ENCODE results near the gene ARFGEF2.
"Not testable (repeated sequence)": the region's sequence is repeated elsewhere in the genome, so short reads cannot be mapped to it uniquely, and the experiment has no call there.

Gene ARFGEF2

DNA sequence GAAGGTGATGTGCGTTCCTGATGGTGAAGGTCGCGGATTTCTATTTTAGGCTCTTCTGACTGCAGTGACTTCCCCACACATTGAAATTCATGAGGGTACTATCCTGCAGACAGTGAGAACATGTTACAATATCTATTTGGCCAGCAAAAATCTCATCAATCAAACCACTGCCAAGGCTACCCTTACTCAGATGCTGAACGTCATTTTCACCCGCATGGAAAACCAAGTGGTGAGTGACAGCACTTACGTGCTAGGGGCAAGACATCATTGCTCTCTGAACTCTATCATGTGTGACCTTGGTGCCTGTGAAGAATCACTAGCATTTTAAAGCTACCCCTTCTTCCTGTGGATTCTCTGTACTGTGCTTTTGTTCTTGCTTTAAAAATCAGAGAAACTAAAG, 31.1 kb downstream of the ARFGEF2 start:
- no peak for DNase-seq (ENCODE audit: low read depth)

DNA sequence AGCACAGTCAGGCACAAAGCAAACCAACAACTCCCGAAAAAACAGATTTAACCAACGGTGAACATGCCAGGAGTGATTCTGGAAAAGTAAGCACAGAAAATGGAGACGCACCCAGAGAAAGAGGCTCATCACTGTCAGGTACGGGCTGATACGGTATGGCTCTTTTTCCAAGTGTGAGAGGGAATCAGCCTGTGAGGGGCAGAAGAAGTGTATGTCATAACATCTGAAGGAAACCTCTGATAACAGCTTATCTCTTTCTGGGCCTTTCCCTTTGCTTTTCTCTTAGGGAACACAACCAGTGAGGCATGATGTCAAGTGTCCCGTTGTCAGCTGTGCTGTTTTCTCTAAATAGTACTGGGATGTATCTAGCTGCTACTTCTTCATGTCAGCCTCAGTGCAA, 32.1 kb downstream of the ARFGEF2 start:
- DNase-seq (ENCODE audit: low read depth) = no peak

DNA sequence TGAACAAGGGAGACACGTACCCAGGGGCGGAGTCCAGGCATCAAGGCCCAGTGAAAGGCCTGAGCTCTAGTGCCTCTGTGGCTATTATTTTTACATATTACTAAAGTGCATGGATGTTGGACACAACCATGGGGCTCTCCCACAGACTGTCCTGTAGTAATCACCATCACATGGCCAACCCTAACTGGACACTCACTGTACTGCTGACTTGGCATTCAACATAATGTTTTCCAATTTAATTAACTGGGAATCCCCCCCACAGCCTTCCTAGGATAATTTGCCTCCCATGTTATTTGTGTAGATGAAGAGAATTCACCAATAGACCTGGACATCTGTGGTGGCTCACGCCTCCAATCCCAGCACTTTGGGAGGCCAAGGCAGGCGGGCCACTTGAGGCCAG, 34.5 kb downstream of the ARFGEF2 start:
- DNase-seq (ENCODE audit: low read depth) = no peak

GRCh38 chr20:48957053-48957481, 35.6 kb downstream of the ARFGEF2 start:
- DNase-seq (ENCODE audit: low read depth) = no peak

GRCh38 chr20:48957533-48957932, 36.0 kb downstream of the ARFGEF2 start:
- no peak for DNase-seq (ENCODE audit: low read depth)

DNA sequence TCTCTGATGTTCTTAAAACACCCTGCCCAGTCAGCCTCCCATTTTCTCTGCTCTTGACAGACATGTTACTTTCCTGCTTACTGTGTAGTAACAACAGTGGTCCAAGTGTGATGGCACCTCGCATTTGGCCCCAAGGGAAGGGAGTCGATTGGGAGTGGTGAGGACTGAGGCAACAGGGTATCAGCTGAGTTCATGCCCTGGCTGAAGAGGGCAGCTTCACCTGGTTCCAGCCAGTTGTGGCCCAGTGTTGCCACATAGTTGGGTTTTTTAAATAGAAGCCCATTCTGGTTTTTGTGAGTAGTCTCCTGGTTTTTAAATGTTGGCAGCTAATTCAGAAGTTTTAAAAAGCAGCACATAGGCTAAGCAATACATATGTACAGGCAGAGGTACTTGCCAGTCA, 37.2 kb downstream of the ARFGEF2 start:
- DNase-seq (ENCODE audit: low read depth) = no peak

DNA sequence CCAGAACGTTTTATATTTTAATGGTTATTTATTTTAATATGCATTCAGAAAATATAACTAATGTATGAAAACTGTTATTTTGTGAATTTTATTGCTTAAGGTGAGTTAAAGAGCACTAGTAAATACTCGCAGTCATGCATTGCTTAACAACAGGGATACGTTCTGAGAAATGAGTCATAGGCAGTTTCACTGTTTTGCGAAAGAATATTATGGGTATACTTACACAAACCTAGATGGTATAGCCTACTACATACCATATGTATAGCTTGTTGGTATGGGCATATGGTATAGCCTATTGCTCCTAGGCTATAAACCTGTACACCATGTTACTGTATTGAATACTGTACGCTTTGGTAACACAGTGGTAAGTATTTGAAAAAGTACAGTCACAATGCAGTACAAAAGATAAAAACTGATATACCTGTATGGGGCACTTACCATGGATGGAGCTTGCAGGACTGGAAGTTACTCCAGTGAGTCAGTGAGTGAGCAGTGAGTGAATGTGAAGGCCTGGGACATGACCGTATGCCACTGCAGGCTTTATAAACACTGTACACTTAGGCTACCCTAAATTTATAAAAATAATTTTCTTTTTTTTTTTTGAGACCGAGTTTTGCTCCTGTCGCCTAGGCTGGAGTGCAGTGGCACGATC, 38.5 kb downstream of the ARFGEF2 start:
- DNase-seq (ENCODE audit: low read depth) = no peak

DNA sequence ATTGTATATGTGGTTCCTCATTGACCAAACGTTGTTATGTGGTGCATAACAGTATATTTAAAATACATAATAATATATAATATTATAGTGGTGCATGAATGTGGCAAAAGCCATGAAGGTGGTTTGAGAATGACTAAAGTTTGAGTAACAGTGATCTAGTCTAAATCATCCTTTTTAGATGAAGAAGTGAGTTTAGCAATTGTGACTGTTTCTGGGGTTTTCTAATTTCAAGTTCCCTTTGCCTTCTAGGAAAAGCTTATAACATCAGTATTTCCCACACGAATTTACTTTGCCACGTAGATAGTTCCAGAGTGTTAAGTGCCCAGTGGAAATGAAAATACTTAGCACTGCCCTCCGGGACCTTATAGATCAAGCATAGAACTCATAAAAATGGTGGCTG, 40.9 kb downstream of the ARFGEF2 start:
- DNase-seq (ENCODE audit: low read depth) = no peak

GRCh38 chr20:48962976-48963771, 41.7 kb downstream of the ARFGEF2 start:
- no peak for DNase-seq (ENCODE audit: low read depth)

GRCh38 chr20:48965189-48965910, 43.8 kb downstream of the ARFGEF2 start:
- DNase-seq (ENCODE audit: low read depth) = no peak

GRCh38 chr20:48970681-48971365, 49.3 kb downstream of the ARFGEF2 start:
- DNase-seq (ENCODE audit: low read depth) = no peak

- no peak for DNase-seq (ENCODE audit: low read depth)
These were observed 50.4 kb downstream of the ARFGEF2 start for GRCh38 chr20:48971956-48972355.

DNA sequence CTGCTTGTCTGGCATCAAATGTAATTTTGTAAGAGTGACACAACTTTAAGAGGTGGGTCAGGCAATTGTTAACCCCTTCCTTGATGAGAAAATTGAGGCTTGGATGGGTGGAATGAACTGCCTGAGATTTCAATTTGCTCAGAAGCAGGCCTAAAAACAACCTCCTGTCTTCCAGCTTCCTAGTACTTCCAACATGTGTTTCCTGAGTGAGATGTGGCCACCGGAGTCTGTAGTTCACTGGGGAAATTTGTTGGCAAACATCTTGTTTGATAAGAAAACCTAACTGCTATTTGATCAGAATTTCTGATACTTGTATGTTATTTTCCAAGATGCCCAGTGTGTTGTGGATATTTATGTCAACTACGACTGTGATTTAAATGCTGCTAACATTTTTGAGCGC, 51.3 kb downstream of the ARFGEF2 start:
- no peak for DNase-seq (ENCODE audit: low read depth)

DNA sequence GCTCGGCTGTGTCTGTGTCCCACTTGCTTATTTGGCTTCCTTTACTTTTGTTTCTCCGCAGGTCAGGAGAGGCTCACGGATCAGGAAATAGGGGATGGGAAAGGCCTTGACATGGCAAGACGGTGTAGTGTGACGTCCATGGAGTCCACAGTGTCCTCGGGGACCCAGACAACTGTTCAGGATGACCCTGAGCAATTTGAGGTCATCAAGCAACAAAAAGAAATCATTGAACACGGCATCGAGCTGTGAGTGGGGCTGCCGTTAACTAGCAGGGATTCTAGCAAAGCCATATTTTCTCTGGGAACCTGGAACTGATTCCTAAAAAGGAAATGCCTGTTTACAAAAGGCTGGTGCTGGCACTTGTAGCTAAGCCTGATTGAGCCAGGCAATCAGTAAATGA, 54.4 kb downstream of the ARFGEF2 start:
- DNase-seq (ENCODE audit: low read depth) = no peak

DNA sequence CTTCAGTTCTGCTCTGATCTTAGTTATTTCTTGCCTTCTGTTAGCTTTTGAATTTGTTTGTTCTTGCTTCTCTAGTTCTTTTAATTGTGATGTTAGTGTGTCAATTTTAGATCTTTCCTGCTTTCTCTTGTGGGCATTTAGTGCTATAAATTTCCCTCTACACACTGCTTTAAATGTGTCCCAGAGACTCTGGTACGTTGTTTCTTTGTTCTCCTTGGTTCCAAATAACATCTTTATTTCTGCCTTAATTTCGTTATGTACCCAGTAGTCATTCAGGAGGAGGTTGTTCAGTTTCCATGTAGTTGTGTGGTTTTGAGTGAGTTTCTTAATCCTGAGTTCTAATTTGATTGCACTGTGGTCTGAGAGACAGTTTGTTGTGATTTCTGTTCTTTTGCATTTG, 58.5 kb downstream of the ARFGEF2 start:
- not testable (repeated sequence) for DNase-seq (ENCODE audit: low read depth)

- DNase-seq (ENCODE audit: low read depth) = no peak
These were observed 62.2 kb downstream of the ARFGEF2 start for GRCh38 chr20:48983423-48984400.

GRCh38 chr20:48984575-48985219, 63.2 kb downstream of the ARFGEF2 start:
- DNase-seq (ENCODE audit: low read depth) = no peak

- no peak for DNase-seq (ENCODE audit: low read depth)
These were observed 65.4 kb downstream of the ARFGEF2 start for GRCh38 chr20:48986899-48987298.

- DNase-seq (ENCODE audit: low read depth) = no peak
These were observed 69.0 kb downstream of the ARFGEF2 start for GRCh38 chr20:48990467-48990866.

DNA sequence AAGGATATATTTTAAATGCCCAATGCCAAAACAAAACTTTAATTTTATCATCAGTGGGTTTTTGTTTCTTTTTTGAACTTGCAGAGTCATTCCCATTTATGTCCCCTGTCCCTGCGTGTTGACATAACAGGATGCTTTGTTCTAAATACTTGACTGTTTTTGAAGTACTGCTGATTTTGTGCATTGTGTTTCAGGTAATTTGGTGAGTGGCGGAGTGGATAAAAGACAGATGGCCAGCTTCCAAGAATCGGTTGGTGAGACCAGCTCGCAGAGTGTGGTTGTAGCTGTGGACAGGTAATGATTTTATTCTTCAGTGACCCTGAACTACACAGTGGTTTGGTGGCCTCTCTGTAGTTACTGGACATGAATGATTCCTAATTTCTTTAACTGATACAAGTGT, 74.1 kb downstream of the ARFGEF2 start:
- DNase-seq (ENCODE audit: low read depth) = no peak
